Measurements from ENCODE around the gene JMJD6.

JMJD6 gene

DNA sequence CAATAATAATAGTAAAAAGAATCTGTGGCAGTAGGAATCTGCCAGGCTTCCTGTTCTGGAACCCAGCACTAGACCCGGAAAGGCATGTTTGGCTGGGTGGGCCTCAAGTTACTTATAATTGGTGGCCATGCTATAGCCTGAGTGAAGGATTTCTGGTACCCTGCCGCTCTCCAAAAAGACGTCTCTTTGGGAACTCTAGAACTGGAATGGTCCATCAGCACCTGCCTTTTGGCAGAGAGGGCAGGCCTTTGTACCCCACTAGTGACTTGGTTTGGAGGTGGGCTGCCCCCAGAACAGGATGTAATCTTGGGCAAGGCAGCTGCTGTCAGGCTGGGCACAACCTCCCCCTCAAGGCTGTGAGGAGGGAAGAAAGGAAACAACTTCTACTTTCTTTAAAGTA, 53.5 kb downstream of the JMJD6 start:
- Histone ChIP-seq H3K27me3 (ENCODE audit: insufficient read depth, low read length, poor library complexity) (no peaks in the 10 kb centered on the region), H3K9ac (ENCODE audit: low read length) (no peak overlapping the region)
- no CpG with 5 or more reads among the region's 3 CpGs for WGBS (ENCODE audit: extremely low coverage, insufficient coverage, low lambda C conversion rate)

DNA sequence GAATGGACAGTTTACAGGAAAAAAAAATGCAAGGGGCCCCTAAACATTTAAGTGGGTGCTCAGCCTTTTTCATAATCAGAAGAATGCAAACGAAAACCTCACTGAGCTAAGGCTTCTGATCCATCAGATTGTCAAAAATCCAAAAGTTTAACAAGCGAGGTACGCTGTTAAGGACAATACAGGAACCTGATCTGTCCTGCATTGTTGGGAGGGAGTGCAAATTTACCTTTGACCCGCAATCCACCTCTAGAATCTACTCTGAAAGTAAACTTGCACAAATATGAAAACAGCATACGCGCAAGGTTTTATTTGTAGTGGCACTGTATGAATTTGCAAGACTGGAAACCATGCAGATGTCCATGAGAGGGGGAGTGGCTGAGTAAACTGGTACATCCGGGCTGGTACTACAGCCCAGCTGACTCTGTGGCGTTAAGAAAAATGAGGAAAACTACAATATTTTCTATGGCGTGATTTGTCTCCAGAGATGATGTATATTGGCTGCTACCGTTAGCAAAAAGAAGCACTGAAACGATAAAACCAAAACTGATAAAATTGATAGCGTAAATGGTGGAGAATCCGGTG, 54.0 kb downstream of the JMJD6 start:
- no peak overlapping the region for H3K23ac ChIP-seq (ENCODE audit: low read length)
- H3K4me3 ChIP-seq (ENCODE audit: low read length) = peak overlapping the region; percentile 78
- peak overlapping the region; percentile 48 for H3K4ac ChIP-seq (ENCODE audit: low read depth, low read length)
- H3K27ac ChIP-seq (ENCODE audit: low read depth, low read length) = no peak overlapping the region
- H3K4me2 ChIP-seq (ENCODE audit: low read length) = peak overlapping the region; percentile 77
- no peak overlapping the region for H2BK5ac ChIP-seq (ENCODE audit: low read length)
- H3K9ac ChIP-seq (ENCODE audit: low read length) = peak overlapping the region; percentile 83
- no peaks in the 10 kb centered on the region for H3K36me3 ChIP-seq (ENCODE audit: control insufficient read depth, insufficient read depth, low read length)
- peak overlapping the region; percentile 28 for H4K8ac ChIP-seq (ENCODE audit: low read depth, low read length)
- no CpG with 5 or more reads among the region's 13 CpGs for WGBS (ENCODE audit: extremely low coverage, insufficient coverage, low lambda C conversion rate)
- H3K79me1 ChIP-seq (ENCODE audit: low read length) = no peaks in the 10 kb centered on the region
- no peaks in the 10 kb centered on the region for H3K79me2 ChIP-seq (ENCODE audit: control insufficient read depth, insufficient read depth, low read length)
- H3K27me3 ChIP-seq (ENCODE audit: insufficient read depth, low read length, poor library complexity) = no peaks in the 10 kb centered on the region
- H2BK15ac ChIP-seq (replicated peaks; ENCODE audit: low read depth) = no peak overlapping the region
- DNase-seq = no peak
- no peak overlapping the region for H2AK5ac ChIP-seq (ENCODE audit: low read length)
- H3K56ac ChIP-seq (ENCODE audit: low read length) = peak overlapping the region; percentile 92
- peak overlapping the region; percentile 77 for H3K18ac ChIP-seq (ENCODE audit: low read length)
- no peak overlapping the region for H4K5ac ChIP-seq (ENCODE audit: low read length)
- H2BK120ac ChIP-seq (ENCODE audit: low read depth, low read length) = no peak overlapping the region
- peaks cover 4% of the 10 kb centered on the region for H3K4me1 ChIP-seq (ENCODE audit: control insufficient read depth, low read depth, low read length)

More for the DNA sequence above, 53.5 kb downstream of the JMJD6 start:
- Histone ChIP-seq H2BK15ac (replicated peaks; ENCODE audit: low read depth) (no peak overlapping the region), H2BK120ac (ENCODE audit: low read depth, low read length) (no peak overlapping the region), H2BK5ac (ENCODE audit: low read length) (no peak overlapping the region), H3K56ac (ENCODE audit: low read length) (no peak overlapping the region), H4K5ac (ENCODE audit: low read length) (no peak overlapping the region), H3K4me3 (ENCODE audit: low read length) (no peak overlapping the region), H3K4ac (ENCODE audit: low read depth, low read length) (no peak overlapping the region), H2AK5ac (ENCODE audit: low read length) (no peak overlapping the region), H3K18ac (ENCODE audit: low read length) (no peak overlapping the region), H3K27ac (ENCODE audit: low read depth, low read length) (no peak overlapping the region), H3K23ac (ENCODE audit: low read length) (no peak overlapping the region), H3K4me1 (ENCODE audit: control insufficient read depth, low read depth, low read length) (peaks cover 4% of the 10 kb centered on the region), H4K8ac (ENCODE audit: low read depth, low read length) (no peak overlapping the region), H3K79me1 (ENCODE audit: low read length) (no peaks in the 10 kb centered on the region), H3K79me2 (ENCODE audit: control insufficient read depth, insufficient read depth, low read length) (no peaks in the 10 kb centered on the region), H3K36me3 (ENCODE audit: control insufficient read depth, insufficient read depth, low read length) (no peaks in the 10 kb centered on the region), H3K4me2 (ENCODE audit: low read length) (no peak overlapping the region)
- no peak for DNase-seq

DNA sequence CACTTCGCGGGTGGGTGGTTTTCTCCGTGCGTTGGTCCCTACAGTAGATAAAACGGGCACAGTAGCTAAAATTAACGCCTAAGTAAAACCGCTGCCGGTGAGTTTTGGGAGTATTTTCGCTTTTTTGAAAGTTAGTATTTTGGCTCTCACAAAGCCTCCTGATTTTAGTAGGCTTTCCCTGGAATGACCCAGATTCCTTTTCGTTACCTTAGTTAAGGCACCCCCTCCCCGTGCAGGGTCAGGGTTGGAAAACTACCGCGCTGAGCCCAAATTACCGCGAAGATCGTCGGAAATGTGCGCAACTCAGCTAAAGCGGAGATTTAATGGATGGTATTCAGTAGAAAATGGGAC, 54.5 kb downstream of the JMJD6 start:
- DNase-seq = no peak
- Histone ChIP-seq H3K9ac (ENCODE audit: low read length) (peak overlapping the region; percentile 83), H3K18ac (ENCODE audit: low read length) (peak overlapping the region; percentile 77), H3K27ac (ENCODE audit: low read depth, low read length) (peak overlapping the region; percentile 43), H3K4ac (ENCODE audit: low read depth, low read length) (peak overlapping the region; percentile 48), H3K4me2 (ENCODE audit: low read length) (peak overlapping the region; percentile 77), H3K4me3 (ENCODE audit: low read length) (peak overlapping the region; percentile 78), H3K56ac (ENCODE audit: low read length) (peak overlapping the region; percentile 92), H2AK5ac (ENCODE audit: low read length) (no peak overlapping the region), H2BK15ac (replicated peaks; ENCODE audit: low read depth) (no peak overlapping the region), H2BK120ac (ENCODE audit: low read depth, low read length) (no peak overlapping the region), H3K23ac (ENCODE audit: low read length) (no peak overlapping the region), H3K79me2 (ENCODE audit: control insufficient read depth, insufficient read depth, low read length) (no peaks in the 10 kb centered on the region), H3K36me3 (ENCODE audit: control insufficient read depth, insufficient read depth, low read length) (no peaks in the 10 kb centered on the region), H4K8ac (ENCODE audit: low read depth, low read length) (peak overlapping the region; percentile 28), H2BK5ac (ENCODE audit: low read length) (no peak overlapping the region), H3K27me3 (ENCODE audit: insufficient read depth, low read length, poor library complexity) (no peaks in the 10 kb centered on the region), H4K5ac (ENCODE audit: low read length) (no peak overlapping the region), H3K79me1 (ENCODE audit: low read length) (no peaks in the 10 kb centered on the region), H3K4me1 (ENCODE audit: control insufficient read depth, low read depth, low read length) (peaks cover 4% of the 10 kb centered on the region)
- no CpG with 5 or more reads among the region's 19 CpGs for WGBS (ENCODE audit: extremely low coverage, insufficient coverage, low lambda C conversion rate)

- no peak overlapping the region for H4K8ac ChIP-seq (ENCODE audit: low read depth, low read length)
- H3K36me3 ChIP-seq (ENCODE audit: control insufficient read depth, insufficient read depth, low read length) = no peaks in the 10 kb centered on the region
- H3K18ac ChIP-seq (ENCODE audit: low read length) = no peak overlapping the region
- H3K23ac ChIP-seq (ENCODE audit: low read length) = no peak overlapping the region
- no peak overlapping the region for H3K4me3 ChIP-seq (ENCODE audit: low read length)
- peak overlapping the region; percentile 61 for H2BK5ac ChIP-seq (ENCODE audit: low read length)
- H3K4me1 ChIP-seq (ENCODE audit: control insufficient read depth, low read depth, low read length) = peaks cover 4% of the 10 kb centered on the region
- no peaks in the 10 kb centered on the region for H3K79me2 ChIP-seq (ENCODE audit: control insufficient read depth, insufficient read depth, low read length)
- H3K4ac ChIP-seq (ENCODE audit: low read depth, low read length) = no peak overlapping the region
- peak overlapping the region; percentile 79 for H3K27ac ChIP-seq (ENCODE audit: low read depth, low read length)
- H3K56ac ChIP-seq (ENCODE audit: low read length) = peak overlapping the region; percentile 90
- DNase-seq = peak; percentile 100
- H2BK120ac ChIP-seq (ENCODE audit: low read depth, low read length) = no peak overlapping the region
- H2BK15ac ChIP-seq (replicated peaks; ENCODE audit: low read depth) = no peak overlapping the region
- peak overlapping the region; percentile 73 for H3K9ac ChIP-seq (ENCODE audit: low read length)
- WGBS (ENCODE audit: extremely low coverage, insufficient coverage, low lambda C conversion rate) = no CpG with 5 or more reads among the region's 32 CpGs
- no peak overlapping the region for H2AK5ac ChIP-seq (ENCODE audit: low read length)
- H4K5ac ChIP-seq (ENCODE audit: low read length) = no peak overlapping the region
- H3K79me1 ChIP-seq (ENCODE audit: low read length) = no peaks in the 10 kb centered on the region
- H3K27me3 ChIP-seq (ENCODE audit: insufficient read depth, low read length, poor library complexity) = no peaks in the 10 kb centered on the region
- peak overlapping the region; percentile 66 for H3K4me2 ChIP-seq (ENCODE audit: low read length)
Measured at GRCh38 chr17:76671123-76671911, 55.1 kb downstream of the JMJD6 start.

DNA sequence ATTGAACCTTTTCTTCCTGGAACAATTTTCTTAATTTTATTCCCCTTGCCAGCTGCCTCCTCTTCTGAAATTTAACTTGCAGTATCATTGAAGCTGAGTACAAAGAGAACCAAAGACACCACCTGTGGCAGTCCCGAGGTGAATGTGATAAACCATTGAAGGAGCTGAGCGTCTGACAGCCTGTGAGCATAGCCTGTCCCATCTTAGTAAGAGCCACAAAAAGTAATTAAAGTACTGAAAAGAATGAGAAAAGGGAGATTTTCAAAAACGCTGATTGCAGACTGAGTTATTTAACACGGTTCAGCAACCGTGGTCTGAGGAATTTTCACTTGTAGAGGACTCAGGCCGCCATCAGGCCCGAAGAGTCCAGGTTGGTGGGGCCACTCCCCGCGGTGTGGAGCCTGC, 55.7 kb downstream of the JMJD6 start:
- Histone ChIP-seq H3K79me1 (ENCODE audit: low read length) (no peaks in the 10 kb centered on the region), H4K5ac (ENCODE audit: low read length) (no peak overlapping the region), H3K23ac (ENCODE audit: low read length) (no peak overlapping the region), H2BK5ac (ENCODE audit: low read length) (no peak overlapping the region), H3K27ac (ENCODE audit: low read depth, low read length) (peak overlapping the region; percentile 79), H3K79me2 (ENCODE audit: control insufficient read depth, insufficient read depth, low read length) (no peaks in the 10 kb centered on the region), H3K18ac (ENCODE audit: low read length) (no peak overlapping the region), H3K56ac (ENCODE audit: low read length) (peak overlapping the region; percentile 90), H3K4me1 (ENCODE audit: control insufficient read depth, low read depth, low read length) (peaks cover 4% of the 10 kb centered on the region), H3K27me3 (ENCODE audit: insufficient read depth, low read length, poor library complexity) (no peaks in the 10 kb centered on the region), H3K36me3 (ENCODE audit: control insufficient read depth, insufficient read depth, low read length) (no peaks in the 10 kb centered on the region), H2AK5ac (ENCODE audit: low read length) (no peak overlapping the region), H3K4ac (ENCODE audit: low read depth, low read length) (no peak overlapping the region), H3K9ac (ENCODE audit: low read length) (peak overlapping the region; percentile 73), H2BK15ac (replicated peaks; ENCODE audit: low read depth) (no peak overlapping the region), H2BK120ac (ENCODE audit: low read depth, low read length) (no peak overlapping the region), H3K4me2 (ENCODE audit: low read length) (no peak overlapping the region), H3K4me3 (ENCODE audit: low read length) (no peak overlapping the region), H4K8ac (ENCODE audit: low read depth, low read length) (no peak overlapping the region)
- no peak for DNase-seq
- no CpG with 5 or more reads among the region's 9 CpGs for WGBS (ENCODE audit: extremely low coverage, insufficient coverage, low lambda C conversion rate)

Measured in mesendoderm (in vitro differentiated cells).